AG04449 (cell line): Measurements from ENCODE around the gene PCGF3.
"Not testable (repeated sequence)": the region's sequence is repeated elsewhere in the genome, so short reads cannot be mapped to it uniquely, and the experiment has no call there.

Experiments
- CTCF ChIA-PET: fragments of 350-600 bp; formaldehyde crosslinking; extraction: SDS; loops from one replicate; lab custom pipeline; 2021; ENCODE audit warnings: antibody characterized with exemption; lab: Yijun Ruan, JAX
- POLR2A ChIA-PET: fragments of 400-600, 350-600 bp; formaldehyde crosslinking; extraction: SDS; loops from one replicate; lab custom pipeline; 2020; ENCODE audit warnings: antibody characterized with exemption, inconsistent platforms; lab: Yijun Ruan, JAX
- DNase-seq: peaks from one replicate; pipeline ENCODE4 v3.0.0-alpha.2; 2010; ENCODE audit warnings: low read depth, low spot score
- H3K4me3 ChIP-seq: 2 replicates; pipeline ENCODE4 v1.5.1; 2011; ENCODE audit warnings: low read depth, mild to moderate bottlenecking, control low read depth, low read length
- TF ChIP-seq, protein P1 (sequence below): IDR thresholded peaks from one replicate; pipeline ENCODE4 v1.5.1; 2011; ENCODE audit warnings: mild to moderate bottlenecking, moderate library complexity, low read length, control low read depth, inconsistent platforms; ENCODE audit not compliant: insufficient read depth; ENCODE audit errors: missing control alignments

Gene PCGF3

DNA sequence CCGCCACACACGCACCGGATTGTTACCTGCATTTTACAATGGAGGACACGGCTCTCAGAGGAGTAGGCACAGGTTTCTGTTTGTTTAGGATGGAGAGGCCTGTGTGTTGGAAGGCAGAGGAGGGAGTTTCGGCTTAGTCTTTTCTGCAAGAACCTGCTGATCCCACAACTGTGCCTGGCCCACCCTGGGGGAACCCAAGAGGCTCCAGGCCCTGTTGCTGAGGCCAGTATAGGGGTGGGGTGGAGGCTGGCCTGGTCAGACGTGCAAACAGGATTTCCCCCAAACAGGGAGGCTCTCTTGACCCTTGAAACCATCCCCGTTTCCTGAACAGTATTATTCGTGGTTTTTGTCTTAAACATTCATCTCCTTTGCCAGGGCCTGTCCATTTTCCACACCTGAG, 15.9 kb upstream of the PCGF3 start:
- no peak for DNase-seq
- ChIA-PET CTCF (no interaction called here), POLR2A (no interaction called here)
- TF ChIP-seq, protein P1, sequence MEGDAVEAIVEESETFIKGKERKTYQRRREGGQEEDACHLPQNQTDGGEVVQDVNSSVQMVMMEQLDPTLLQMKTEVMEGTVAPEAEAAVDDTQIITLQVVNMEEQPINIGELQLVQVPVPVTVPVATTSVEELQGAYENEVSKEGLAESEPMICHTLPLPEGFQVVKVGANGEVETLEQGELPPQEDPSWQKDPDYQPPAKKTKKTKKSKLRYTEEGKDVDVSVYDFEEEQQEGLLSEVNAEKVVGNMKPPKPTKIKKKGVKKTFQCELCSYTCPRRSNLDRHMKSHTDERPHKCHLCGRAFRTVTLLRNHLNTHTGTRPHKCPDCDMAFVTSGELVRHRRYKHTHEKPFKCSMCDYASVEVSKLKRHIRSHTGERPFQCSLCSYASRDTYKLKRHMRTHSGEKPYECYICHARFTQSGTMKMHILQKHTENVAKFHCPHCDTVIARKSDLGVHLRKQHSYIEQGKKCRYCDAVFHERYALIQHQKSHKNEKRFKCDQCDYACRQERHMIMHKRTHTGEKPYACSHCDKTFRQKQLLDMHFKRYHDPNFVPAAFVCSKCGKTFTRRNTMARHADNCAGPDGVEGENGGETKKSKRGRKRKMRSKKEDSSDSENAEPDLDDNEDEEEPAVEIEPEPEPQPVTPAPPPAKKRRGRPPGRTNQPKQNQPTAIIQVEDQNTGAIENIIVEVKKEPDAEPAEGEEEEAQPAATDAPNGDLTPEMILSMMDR = no peak
- no peak overlapping the region for H3K4me3 ChIP-seq

DNA sequence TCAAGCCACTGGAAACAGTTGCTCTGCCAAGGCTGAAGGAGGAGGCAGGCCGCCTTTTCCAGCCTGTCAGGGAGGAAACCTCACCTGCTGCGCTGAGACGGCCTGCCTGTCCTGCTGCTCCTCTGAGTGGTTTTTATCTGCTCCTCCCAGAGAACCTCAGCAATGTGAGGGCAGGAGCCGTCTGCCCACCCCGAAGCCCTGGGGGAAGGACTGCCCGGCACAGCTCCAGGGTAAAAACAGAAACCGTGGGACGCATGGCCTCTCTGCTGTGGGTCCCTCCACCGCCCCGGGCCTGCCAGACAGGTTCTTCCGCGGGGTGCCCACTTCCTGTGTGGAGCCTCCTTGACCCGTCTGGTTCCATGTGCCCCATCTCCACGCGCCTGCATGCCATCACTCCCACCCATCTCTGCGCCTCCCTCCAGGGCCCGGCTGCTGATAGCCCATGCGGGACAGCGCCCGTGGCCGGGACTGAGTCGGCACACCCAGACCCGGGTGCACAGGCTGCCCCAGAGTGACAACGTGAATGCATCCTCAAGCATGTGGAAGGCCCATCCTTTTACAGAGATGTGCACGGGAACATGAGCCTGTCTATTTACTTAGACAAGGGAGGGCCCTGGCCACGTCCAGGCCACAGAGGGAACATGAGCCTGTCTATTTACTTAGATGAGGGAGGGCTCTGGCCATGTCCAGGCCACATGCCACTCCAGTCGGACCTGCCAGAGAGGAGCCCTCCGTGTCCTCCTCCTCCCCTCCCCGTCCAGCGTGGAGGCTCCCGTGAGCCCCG, 12.7 kb upstream of the PCGF3 start:
- no peak overlapping the region for H3K4me3 ChIP-seq
- ChIA-PET POLR2A (no interaction called here), CTCF (interaction anchor here (1.0 kb wide), 1 partner anchor 9 kb away, joined by 3 read pairs; no protein-coding TSS in a partner anchor)
- no peak for DNase-seq
- TF ChIP-seq, protein P1 = no peak

DNA sequence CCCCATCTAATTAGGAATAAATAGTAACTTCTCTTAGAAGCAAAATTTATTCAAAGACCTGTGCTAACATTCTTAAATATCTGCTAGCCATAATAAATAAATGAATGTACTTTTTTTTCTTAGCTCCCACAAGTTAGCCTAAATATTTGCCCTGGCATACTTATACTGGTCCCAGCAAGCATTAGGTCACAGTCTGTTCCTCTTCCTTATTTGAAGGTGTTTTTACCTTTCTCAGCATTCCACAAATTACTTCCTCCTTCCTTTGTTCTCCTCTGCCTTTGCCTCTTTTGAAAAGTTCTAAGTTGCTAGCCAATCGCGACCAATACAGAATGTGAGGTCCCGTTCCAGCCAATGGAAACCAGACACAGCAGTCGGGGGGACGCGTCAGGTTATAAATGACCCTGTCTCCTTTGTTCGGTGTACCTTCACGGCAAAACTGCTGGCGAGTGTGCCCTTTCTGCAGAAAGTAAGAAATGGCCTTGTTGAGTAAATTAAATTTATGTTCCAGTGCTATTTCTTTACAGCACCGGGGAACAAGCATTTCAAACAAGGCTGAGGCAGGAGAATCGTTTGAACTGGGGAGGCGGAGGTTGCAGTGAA, 11.2 kb upstream of the PCGF3 start:
- POLR2A ChIA-PET, DNase-seq, H3K4me3 ChIP-seq: not testable (repeated sequence)
- CTCF ChIA-PET = interaction anchor here (1.0 kb wide), 1 partner anchor 11 kb away, joined by 3 read pairs; no protein-coding TSS in a partner anchor

DNA sequence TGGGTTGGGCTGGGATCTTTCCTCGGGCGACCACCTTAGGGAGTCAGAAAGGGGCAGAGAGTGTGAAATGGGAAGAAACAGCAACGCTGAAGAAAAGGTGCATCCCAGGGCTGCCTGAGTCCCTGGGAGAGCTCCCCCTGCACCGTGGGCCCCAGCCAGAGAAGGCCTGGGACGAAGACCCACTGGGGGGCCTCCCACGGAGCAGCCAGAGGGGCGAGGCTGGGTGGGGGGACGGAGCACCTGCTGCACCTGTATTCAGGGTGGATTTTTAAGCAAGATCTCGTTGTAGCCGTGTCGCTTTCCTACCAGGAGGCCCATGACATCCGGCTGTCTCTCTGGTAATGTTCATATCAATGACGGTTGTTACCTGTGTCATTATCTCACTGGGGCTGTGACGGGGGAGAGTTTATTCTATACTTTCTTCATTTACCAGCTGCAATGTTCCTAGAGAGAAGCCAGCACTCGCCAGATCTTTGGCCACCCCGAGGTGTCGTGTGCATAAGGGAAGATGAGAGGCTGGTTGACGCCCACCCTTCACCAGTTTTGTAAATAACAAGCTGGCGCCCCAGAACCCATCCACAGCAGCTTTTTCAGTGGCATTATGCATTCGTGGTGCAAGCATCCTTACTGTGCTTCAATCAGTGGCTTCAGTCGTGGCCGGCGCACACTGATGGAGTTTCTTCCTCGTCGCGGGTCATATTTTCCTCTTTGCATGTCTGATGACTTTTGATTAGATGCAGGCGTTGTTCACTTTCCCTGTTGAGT, 5.6 kb upstream of the PCGF3 start:
- CTCF ChIA-PET = interaction anchor here (1.6 to 1.7 kb wide), 2 partner anchors 16 to 43 kb away, joined by 6 to 7 read pairs; no protein-coding TSS in a partner anchor
- POLR2A ChIA-PET = interaction anchor here (0.6 kb wide), 1 partner anchor 64 kb away, joined by 3 read pairs; no protein-coding TSS in a partner anchor
- H3K4me3 ChIP-seq = no peak overlapping the region
- TF ChIP-seq, protein P1 = no peak
- no peak for DNase-seq

DNA sequence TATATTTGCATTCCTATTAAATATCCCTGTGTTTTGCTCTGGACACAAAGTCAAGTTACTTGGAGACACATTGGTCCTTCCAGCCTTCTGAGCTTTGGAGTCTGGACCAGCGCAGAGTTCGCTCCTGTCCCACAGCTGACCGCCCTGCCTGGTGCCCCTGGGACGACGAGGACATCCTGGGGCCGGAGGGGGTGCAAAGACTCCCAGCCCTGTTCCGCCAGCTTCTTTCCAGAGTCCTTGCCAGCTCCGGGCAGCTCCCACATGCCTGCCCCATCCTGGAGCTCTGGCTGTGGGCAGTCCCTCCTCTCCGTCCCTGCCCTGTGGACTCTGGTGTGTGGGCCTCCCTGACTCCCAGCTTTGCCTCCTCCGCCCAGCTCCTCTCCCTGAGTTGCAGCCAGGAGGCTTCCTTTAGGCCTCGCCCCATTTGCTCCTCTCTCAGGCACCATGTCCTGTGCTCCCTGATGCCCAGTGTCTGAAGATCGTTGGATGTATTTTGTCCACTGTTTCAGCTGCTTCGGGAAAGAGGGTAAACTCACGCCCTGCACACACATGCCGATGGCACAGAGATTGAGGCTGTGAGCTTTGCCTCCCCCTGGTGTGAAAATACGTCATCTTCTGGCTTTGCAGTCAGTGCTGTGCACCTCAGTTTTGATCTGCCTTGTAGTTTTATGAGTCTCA, 4.9 kb upstream of the PCGF3 start:
- H3K4me3 ChIP-seq = no peak overlapping the region
- TF ChIP-seq, protein P1 = no peak
- no peak for DNase-seq
- POLR2A ChIA-PET = no interaction called here
- CTCF ChIA-PET = interaction anchor here (1.6 to 1.7 kb wide), 2 partner anchors 17 to 42 kb away, joined by 6 to 7 read pairs; no protein-coding TSS in a partner anchor

DNA sequence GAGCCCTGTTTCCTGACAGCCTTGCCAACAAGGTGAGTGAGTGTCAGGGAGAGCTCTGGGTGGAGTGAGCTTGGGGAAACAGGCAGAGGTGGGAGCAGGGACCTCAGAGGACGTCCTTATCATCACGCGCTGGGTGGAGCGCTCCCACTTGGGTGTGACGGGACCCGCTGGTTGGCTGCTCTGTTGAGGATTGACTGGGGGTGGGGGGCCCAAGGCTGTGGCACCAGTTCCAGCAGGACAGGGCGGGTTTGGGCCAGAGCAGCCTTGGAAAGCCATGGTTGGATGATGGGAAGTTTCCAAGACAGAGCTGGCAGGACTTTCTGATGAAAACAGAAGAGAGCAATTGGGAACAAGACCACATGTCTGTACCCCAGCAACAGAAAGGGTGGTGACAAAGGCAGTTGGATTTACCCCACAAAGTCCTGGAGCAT, 3.0 kb upstream of the PCGF3 start:
- H3K4me3 ChIP-seq = no peak overlapping the region
- DNase-seq = no peak
- ChIA-PET CTCF (no interaction called here), POLR2A (no interaction called here)
- TF ChIP-seq, protein P1 = no peak
